Vagina (tissue), 2 donors: ENCODE measurements around the gene MMADHC. TPM values are rescaled to one million over a fixed set of nuclear protein-coding genes. Genes with fewer than 3 reads are reported as not detected.

ENCODE experiments used
- DNase-seq, 2 donors: peaks; one replicate each; pipeline ENCODE4 v3.0.0-alpha.2; 2017; ENCODE audit errors: extremely low spot score in 2 of 2
- H3K27ac ChIP-seq: fragments of 200-600 bp; sonication (generic); one replicate; pipeline ENCODE4 v1.5.1; 2019
- H3K27me3 ChIP-seq: fragments of 200-600 bp; sonication (generic); one replicate; pipeline ENCODE4 v1.5.1; 2019
- H3K36me3 ChIP-seq, 2 donors: fragments of 200-600 bp; sonication (generic); one replicate each; pipeline ENCODE4 v1.5.1; 2017 to 2019
- H3K4me1 ChIP-seq: fragments of 200-600 bp; sonication (generic); one replicate; pipeline ENCODE4 v1.5.1; 2019
- H3K4me3 ChIP-seq, 2 donors: fragments of 200-600 bp; sonication (generic); 1 replicate in 1 of 2; 2 replicates in 1 of 2; pipeline ENCODE4 v1.5.1; 2016 to 2019
- H3K9me3 ChIP-seq: fragments of 200-600 bp; sonication (generic); one replicate; pipeline ENCODE4 v1.5.1; 2019
- CTCF ChIP-seq, 3 experiments: fragments of 450-650 bp in 2 of 3; fragments of 200-600 bp in 1 of 3; sonication (generic) in 1 of 3; IDR thresholded peaks; one replicate each; pipeline ENCODE4 v1.5.1; 2017 to 2019; ENCODE audit warnings: antibody characterized with exemption in 3 of 3, mild to moderate bottlenecking in 2 of 3, moderate library complexity in 2 of 3
- POLR2A ChIP-seq, 2 donors: fragments of 450-650 bp; IDR thresholded peaks; one replicate each; pipeline ENCODE4 v1.6.1; 2017; ENCODE audit warnings: antibody characterized with exemption in 2 of 2, mild to moderate bottlenecking in 2 of 2, moderate library complexity in 2 of 2
- POLR2AphosphoS5 ChIP-seq, 2 donors: sonication (generic); formaldehyde crosslinking; IDR thresholded peaks; one replicate each; pipeline ENCODE4 v1.9.0; 2017; ENCODE audit warnings: antibody characterized with exemption in 2 of 2, mild to moderate bottlenecking in 2 of 2, low read depth in 1 of 2; ENCODE audit not compliant: insufficient read depth in 1 of 2
- intact Hi-C: fragments of 100-400 bp; cut with DNase I; formaldehyde crosslinking; loops from one replicate; pipeline ENCODE4 v1.15.1; 2023
- total RNA-seq: library from RNA; depleted of rRNA; stranded (reverse); fragments of >200 nt; gene quantifications from one replicate; pipeline ENCODE4 v1.2.3, GENCODE V29; 2016

MMADHC gene
- total RNA-seq, 1 donor from 2014 or later, result 48.1 TPM

GRCh38 chr2:149552830-149553229 lies 34.7 kb downstream of the MMADHC start:
- no peak overlapping the region for H3K4me3 ChIP-seq
- no peak for DNase-seq
- TF ChIP-seq POLR2A (IDR thresholded peaks at IDR 0.05), result no peak
- TF ChIP-seq POLR2AphosphoS5 (IDR thresholded peaks at IDR 0.05; ENCODE audit: insufficient read depth in 1 of 2, low read depth in 1 of 2), result no peak
- TF ChIP-seq CTCF (IDR thresholded peaks at IDR 0.05), result no peak
- H3K36me3 ChIP-seq, result no peaks in the 10 kb centered on the region
- no peaks in the 10 kb centered on the region for H3K4me1 ChIP-seq
- H3K9me3 ChIP-seq, result no peaks in the 10 kb centered on the region
- H3K27me3 ChIP-seq, result no peaks in the 10 kb centered on the region
- no peak overlapping the region for H3K27ac ChIP-seq
- intact Hi-C loops, result no loop called here

- H3K36me3 ChIP-seq, result no peaks in the 10 kb centered on the region
- no peak overlapping the region for H3K27ac ChIP-seq
- no peaks in the 10 kb centered on the region for H3K9me3 ChIP-seq
- no peak for TF ChIP-seq CTCF (IDR thresholded peaks at IDR 0.05)
- no peak for TF ChIP-seq POLR2AphosphoS5 (IDR thresholded peaks at IDR 0.05; ENCODE audit: insufficient read depth in 1 of 2, low read depth in 1 of 2)
- TF ChIP-seq POLR2A (IDR thresholded peaks at IDR 0.05), result no peak
- no peak overlapping the region for H3K4me3 ChIP-seq
- no peaks in the 10 kb centered on the region for H3K4me1 ChIP-seq
- no peak for DNase-seq
- H3K27me3 ChIP-seq, result no peaks in the 10 kb centered on the region
- intact Hi-C loops, result no loop called here
Measured at GRCh38 chr2:149552226-149552625, 35.3 kb downstream of the MMADHC start.

DNA sequence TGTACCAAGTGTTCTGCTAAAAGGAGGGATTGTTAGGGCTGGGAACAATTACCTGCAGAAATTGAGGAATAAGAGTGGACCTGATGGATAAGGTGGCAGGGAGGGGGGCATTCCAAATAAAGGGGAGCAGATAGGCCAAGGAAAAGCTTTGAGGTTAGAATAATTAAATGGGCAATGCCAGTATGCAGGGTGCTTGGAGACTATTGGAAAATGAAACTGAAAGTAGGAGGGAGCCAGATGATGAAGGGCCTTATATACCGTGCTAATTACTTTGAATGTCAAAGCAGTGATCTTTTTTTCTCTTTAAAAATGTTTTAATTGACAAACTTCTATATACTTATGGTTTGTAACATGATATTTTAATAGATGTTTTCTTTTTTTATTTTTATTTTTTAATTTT lies 42.9 kb downstream of the MMADHC start:
- Histone ChIP-seq H3K27me3 (no peaks in the 10 kb centered on the region), H3K4me3 (no peak overlapping the region), H3K4me1 (no peaks in the 10 kb centered on the region), H3K9me3 (no peaks in the 10 kb centered on the region), H3K27ac (no peak overlapping the region), H3K36me3 (no peaks in the 10 kb centered on the region)
- TF ChIP-seq POLR2A (IDR thresholded peaks at IDR 0.05) (no peak), CTCF (IDR thresholded peaks at IDR 0.05) (no peak), POLR2AphosphoS5 (IDR thresholded peaks at IDR 0.05; ENCODE audit: insufficient read depth in 1 of 2, low read depth in 1 of 2) (no peak)
- no peak for DNase-seq
- intact Hi-C loops, result no loop called here

DNA sequence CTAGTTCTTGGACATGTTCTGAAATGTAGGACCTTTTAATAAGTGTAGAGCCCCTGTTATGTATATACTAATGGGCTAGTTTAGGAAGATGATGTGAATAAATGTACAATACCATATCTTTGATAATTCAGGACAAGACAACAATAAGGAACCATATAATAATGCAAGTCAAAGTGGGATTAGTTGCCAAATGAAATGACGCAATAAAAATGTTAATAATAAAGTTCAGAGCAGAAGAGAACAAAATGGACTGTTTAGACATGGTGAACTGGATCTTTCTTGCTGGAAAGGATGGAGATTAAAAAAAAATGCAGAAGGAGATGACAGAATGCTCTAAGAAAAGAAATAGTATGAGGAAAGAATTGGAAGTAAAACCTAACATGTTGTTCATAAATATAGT lies 43.7 kb downstream of the MMADHC start:
- Histone ChIP-seq H3K4me1 (no peaks in the 10 kb centered on the region), H3K4me3 (no peak overlapping the region), H3K9me3 (no peaks in the 10 kb centered on the region), H3K36me3 (no peaks in the 10 kb centered on the region), H3K27ac (no peak overlapping the region), H3K27me3 (no peaks in the 10 kb centered on the region)
- no peak for TF ChIP-seq POLR2AphosphoS5 (IDR thresholded peaks at IDR 0.05; ENCODE audit: insufficient read depth in 1 of 2, low read depth in 1 of 2)
- no peak for TF ChIP-seq CTCF (IDR thresholded peaks at IDR 0.05)
- TF ChIP-seq POLR2A (IDR thresholded peaks at IDR 0.05), result no peak
- intact Hi-C loops, result no loop called here
- no peak for DNase-seq

- DNase-seq, result no peak
- H3K27ac ChIP-seq, result no peak overlapping the region
- no peaks in the 10 kb centered on the region for H3K9me3 ChIP-seq
- no peak for TF ChIP-seq POLR2AphosphoS5 (IDR thresholded peaks at IDR 0.05; ENCODE audit: insufficient read depth in 1 of 2, low read depth in 1 of 2)
- no peak for TF ChIP-seq CTCF (IDR thresholded peaks at IDR 0.05)
- no peak for TF ChIP-seq POLR2A (IDR thresholded peaks at IDR 0.05)
- intact Hi-C loops, result no loop called here
- H3K4me1 ChIP-seq, result no peaks in the 10 kb centered on the region
- H3K36me3 ChIP-seq, result no peaks in the 10 kb centered on the region
- H3K27me3 ChIP-seq, result no peaks in the 10 kb centered on the region
- no peak overlapping the region for H3K4me3 ChIP-seq
Measured at GRCh38 chr2:149540138-149540537, 47.4 kb downstream of the MMADHC start.
